ENCODE measurements around the gene QKI. TPM values are rescaled to one million over a fixed set of nuclear protein-coding genes. Genes with fewer than 3 reads are reported as not detected.

The QKI gene
- total and polyA plus RNA-seq, 2 of the 8 experiments (the other 6 are each of a cell fraction or from before 2014, with no cell fraction given): 181 to 183 TPM

DNA sequence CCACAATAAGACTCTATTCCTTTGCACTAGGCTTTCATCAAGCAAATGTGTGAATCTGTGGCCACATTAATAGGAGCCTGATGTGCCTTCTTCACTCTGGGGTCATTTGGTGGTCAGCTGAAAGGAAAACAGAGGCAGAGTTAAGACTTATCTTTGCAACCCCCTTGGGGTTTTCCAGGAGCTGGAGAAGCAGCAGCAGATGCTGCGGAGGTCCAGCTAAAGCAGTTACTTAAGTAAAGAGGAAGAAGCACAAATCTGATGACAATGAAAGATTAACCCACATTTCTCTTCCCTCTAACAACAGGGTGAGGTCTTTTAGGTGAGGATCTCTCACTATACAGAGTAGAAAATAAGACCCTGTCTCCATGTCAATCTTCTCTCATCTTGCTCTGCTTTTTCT is 45.4 kb upstream of the QKI start:
- Histone ChIP-seq H2BK12ac (ENCODE audit: low read depth, low read length) (no peak overlapping the region), H3K56ac (replicated peaks; ENCODE audit: insufficient read length, low read depth, low read length) (no peak overlapping the region), H3K23me2 (ENCODE audit: low read depth, low read length) (no peaks in the 10 kb centered on the region), H2BK15ac (ENCODE audit: low read length) (no peak overlapping the region), H2BK20ac (ENCODE audit: low read length) (no peak overlapping the region), H4K5ac (ENCODE audit: insufficient read length, low read depth, low read length) (no peak overlapping the region), H3K79me1 (ENCODE audit: low read depth, low read length) (no peaks in the 10 kb centered on the region), H2BK5ac (ENCODE audit: low read depth, low read length) (no peak overlapping the region), H3K9ac (replicated peaks in 1 of 4; ENCODE audit: extremely low read depth in 1 of 4, low read depth in 3 of 4, low read length in 3 of 4) (no peak overlapping the region), H3K4me2 (ENCODE audit: insufficient read depth in 1 of 2, low read depth in 2 of 2, low read length in 2 of 2) (no peak overlapping the region), H3K4me3 (ENCODE audit: extremely low read depth in 1 of 4, insufficient read depth in 2 of 4, low read depth in 3 of 4, low read length in 4 of 4) (no peak overlapping the region), H3K36me3 (ENCODE audit: control insufficient read depth in 2 of 4, insufficient read depth in 4 of 4, low read length in 3 of 4) (no peaks in the 10 kb centered on the region), H3K4me1 (replicated peaks in 1 of 4; ENCODE audit: control insufficient read depth in 3 of 4, insufficient read depth in 4 of 4, low read length in 3 of 4) (no peaks in the 10 kb centered on the region), H4K8ac (ENCODE audit: extremely low read depth, insufficient read depth, low read length) (no peak overlapping the region), H4K91ac (replicated peaks; ENCODE audit: insufficient read length, low read length) (no peak overlapping the region), H3K79me2 (ENCODE audit: control insufficient read depth in 1 of 2, insufficient read depth in 2 of 2, low read length in 2 of 2) (no peaks in the 10 kb centered on the region), H3K23ac (ENCODE audit: insufficient read length) (no peak overlapping the region), H3K4ac (replicated peaks; ENCODE audit: insufficient read length, low read depth, low read length) (no peak overlapping the region), H3K27me3 (replicated peaks in 1 of 4; ENCODE audit: control insufficient read depth in 3 of 4, extremely low read depth in 1 of 4, insufficient read depth in 3 of 4, low read length in 3 of 4) (no peaks in the 10 kb centered on the region; a peak in 1 of 7 replicates), H2AFZ (ENCODE audit: low read length) (no peak overlapping the region), H3K9me3 (ENCODE audit: insufficient read depth in 2 of 2, low read depth in 1 of 2, low read length in 1 of 2) (no peaks in the 10 kb centered on the region), H2BK120ac (replicated peaks; ENCODE audit: low read depth, low read length) (no peak overlapping the region), H2AK5ac (ENCODE audit: low read depth, low read length) (no peak overlapping the region), H3K18ac (ENCODE audit: extremely low read depth, low read length) (no peak overlapping the region), H4K20me1 (replicated peaks in 1 of 2; ENCODE audit: control insufficient read depth in 1 of 2, insufficient read depth in 2 of 2, low read length in 2 of 2) (no peaks in the 10 kb centered on the region), H3K14ac (ENCODE audit: insufficient read length) (no peak overlapping the region), H3K27ac (ENCODE audit: low read depth, low read length) (no peak overlapping the region)
- CTCF ChIA-PET (ENCODE audit: partially characterized antibody): interaction anchor here (1.3 kb wide), 1 partner anchor 8 kb away, joined by 4 read pairs; no protein-coding TSS in a partner anchor
- no peak for DNase-seq (ENCODE audit: low read depth in 1 of 2, low spot score in 2 of 2)
- 88% methylated on average over 1 of the region's 1 CpG; no CpG with 5 or more reads in 1 of the 2 experiments for WGBS, 2 experiments (ENCODE audit: extremely low coverage in 1 of 2, insufficient coverage in 1 of 2, insufficient read length in 1 of 2, insufficient replicate concordance in 2 of 2, low coverage in 1 of 2, low lambda C conversion rate in 2 of 2, missing lambda C conversion rate in 1 of 2)
- POLR2A ChIA-PET (ENCODE audit: partially characterized antibody): no interaction called here
- TF ChIP-seq PHF8 (conservative IDR thresholded peaks at IDR 0.05; ENCODE audit: low read depth, low read length): no peak
- FAIRE-seq: no peak
